IMR-90 (cell line): Measurements from ENCODE around the gene ITPKC. TPM values are rescaled to one million over a fixed set of nuclear protein-coding genes. Genes with fewer than 3 reads are reported as not detected.

Source experiments
- ATAC-seq: fragments of 200-7000 bp; cut with Tn5 transposase; 2 replicates; pipeline ENCODE4 v1.9.1; 2020; ENCODE audit warnings: low read depth, mild to moderate bottlenecking, moderate library complexity
- BruUV-seq: library from RNA; stranded (reverse); fragments of 400-500 nt; replicated peaks from 2 replicates; lab custom pipeline; 2021; lab: Mats Ljungman, UMichigan
- CTCF ChIA-PET: fragments of 300-600 bp; formaldehyde crosslinking; extraction: SDS; loops from one replicate; lab custom pipeline; 2021; ENCODE audit warnings: antibody characterized with exemption; lab: Yijun Ruan, JAX
- POLR2A ChIA-PET: fragments of 300-600 bp; sonication (Branson Sonifier 250); formaldehyde crosslinking; loops from one replicate; lab custom pipeline; 2022; ENCODE audit warnings: antibody characterized with exemption; ENCODE audit not compliant: unreplicated experiment; lab: Charles Lee
- DNase-seq: peaks from one replicate; pipeline ENCODE4 v3.0.0; 2013
- H2AFZ ChIP-seq: replicated peaks from 2 replicates; pipeline ENCODE3; 2013; ENCODE audit warnings: low read length, mild to moderate bottlenecking; ENCODE audit not compliant: poor library complexity
- H2AK5ac ChIP-seq: 2 replicates; pipeline ENCODE4 v1.6.1; 2013; ENCODE audit warnings: low read depth, low read length, inconsistent platforms
- H2AK9ac ChIP-seq: replicated peaks from 2 replicates; pipeline ENCODE3; 2013; ENCODE audit warnings: mild to moderate bottlenecking, low read depth, low read length, moderate library complexity; ENCODE audit not compliant: poor library complexity
- H2BK120ac ChIP-seq: 2 replicates; pipeline ENCODE4 v1.6.1; 2013; ENCODE audit warnings: low read depth, low read length, inconsistent platforms
- H2BK15ac ChIP-seq: 3 replicates; pipeline ENCODE4 v1.6.1; 2013; ENCODE audit warnings: low read depth, low read length, inconsistent platforms
- H2BK20ac ChIP-seq: 2 replicates; pipeline ENCODE4 v1.6.1; 2013; ENCODE audit warnings: low read depth, mild to moderate bottlenecking, inconsistent platforms, low read length, moderate library complexity
- H2BK5ac ChIP-seq: 2 replicates; pipeline ENCODE4 v1.6.1; 2013; ENCODE audit warnings: mild to moderate bottlenecking, low read depth, low read length, inconsistent platforms; ENCODE audit not compliant: poor library complexity, severe bottlenecking
- H3K14ac ChIP-seq: replicated peaks from 2 replicates; pipeline ENCODE4 v1.6.1; 2013; ENCODE audit warnings: low read depth, low read length, inconsistent platforms
- H3K18ac ChIP-seq: 2 replicates; pipeline ENCODE4 v1.6.1; 2013; ENCODE audit warnings: low read depth, low read length, control low read depth
- H3K23ac ChIP-seq: 2 replicates; pipeline ENCODE4 v1.6.1; 2013; ENCODE audit warnings: low read depth, low read length, inconsistent platforms
- H3K27ac ChIP-seq: 2 replicates; pipeline ENCODE4 v1.5.1; 2013; ENCODE audit warnings: mild to moderate bottlenecking, control low read depth, low read length; ENCODE audit not compliant: insufficient read depth
- H3K27me3 ChIP-seq: 2 replicates; pipeline ENCODE4 v1.6.1; 2013; ENCODE audit warnings: low read length; ENCODE audit not compliant: control insufficient read depth, insufficient read depth
- H3K36me3 ChIP-seq: 2 replicates; pipeline ENCODE4 v1.6.1; 2013; ENCODE audit warnings: low read length, mixed read lengths; ENCODE audit not compliant: control insufficient read depth, insufficient read depth
- H3K4ac ChIP-seq: 2 replicates; pipeline ENCODE4 v1.6.1; 2013; ENCODE audit warnings: low read depth, low read length, inconsistent platforms
- H3K4me1 ChIP-seq: 2 replicates; pipeline ENCODE4 v1.6.1; 2013; ENCODE audit warnings: low read length, mixed read lengths; ENCODE audit not compliant: control insufficient read depth, insufficient read depth
- H3K4me2 ChIP-seq: 2 replicates; pipeline ENCODE4 v1.6.1; 2013; ENCODE audit warnings: low read depth, mild to moderate bottlenecking, control low read depth, low read length, moderate library complexity
- H3K4me3 ChIP-seq: 2 replicates; pipeline ENCODE4 v1.5.1; 2013; ENCODE audit warnings: low read depth, mild to moderate bottlenecking, control low read depth, low read length, moderate library complexity; ENCODE audit not compliant: insufficient read depth
- H3K56ac ChIP-seq: 2 replicates; pipeline ENCODE4 v1.6.1; 2013; ENCODE audit warnings: low read length, inconsistent platforms; ENCODE audit not compliant: insufficient read depth; ENCODE audit errors: extremely low read depth
- H3K79me1 ChIP-seq, 2 experiments: 2 replicates each; pipeline ENCODE4 v1.6.1; 2013; ENCODE audit warnings: low read length in 2 of 2, inconsistent platforms in 1 of 2, low read depth in 1 of 2
- H3K9ac ChIP-seq: 2 replicates; pipeline ENCODE4 v1.6.1; 2013; ENCODE audit warnings: low read depth, low read length, control low read depth
- H3K9me1 ChIP-seq: 2 replicates; pipeline ENCODE4 v1.6.1; 2013; ENCODE audit warnings: low read length, inconsistent platforms; ENCODE audit not compliant: insufficient read depth
- H3K9me3 ChIP-seq: 2 replicates; pipeline ENCODE4 v1.6.1; 2013; ENCODE audit warnings: low read length; ENCODE audit not compliant: control insufficient read depth, insufficient read depth
- H4K20me1 ChIP-seq: 2 replicates; pipeline ENCODE4 v1.6.1; 2013; ENCODE audit warnings: low read length, inconsistent platforms; ENCODE audit not compliant: insufficient read depth
- H4K5ac ChIP-seq: 2 replicates; pipeline ENCODE4 v1.6.1; 2013; ENCODE audit warnings: mild to moderate bottlenecking, low read depth, low read length, control low read depth
- H4K8ac ChIP-seq, 2 experiments: 2 replicates each; pipeline ENCODE4 v1.6.1; 2013; ENCODE audit warnings: low read depth in 2 of 2, low read length in 2 of 2, control low read depth in 1 of 2, inconsistent platforms in 1 of 2
- H4K91ac ChIP-seq: 2 replicates; pipeline ENCODE4 v1.6.1; 2013; ENCODE audit warnings: low read depth, low read length, inconsistent platforms; ENCODE audit not compliant: insufficient read depth
- MXI1 ChIP-seq: IDR thresholded peaks from 2 replicates; pipeline ENCODE4 v1.6.1; 2012; ENCODE audit warnings: low read depth, mild to moderate bottlenecking, low read length, moderate library complexity, borderline replicate concordance
- RFX5 ChIP-seq: IDR thresholded peaks from 2 replicates; pipeline ENCODE4 v1.8.0; 2012; ENCODE audit warnings: low read depth, mild to moderate bottlenecking, low read length, moderate library complexity
- WGBS, 2 experiments: methylation state at CpG; one replicate each; pipeline versions ENCODE4 v1.1.5 to v1.1.7; 2013; ENCODE audit warnings: missing lambda C conversion rate in 2 of 2; ENCODE audit not compliant: insufficient read length in 1 of 2; ENCODE audit errors: extremely low coverage in 2 of 2; 5-methylcytosine and 5-hydroxymethylcytosine counted together
- dilution Hi-C: fragments of 300-500 bp; cut with HindIII; formaldehyde crosslinking; loops from one replicate; pipeline ENCODE4 v1.14.3; 2018; ENCODE audit warnings: low sequenced_read_pairs; ENCODE audit not compliant: unreplicated experiment
- in situ Hi-C: fragments of 300-500 bp; cut with MboI; formaldehyde crosslinking; loops from 3 replicates; pipeline ENCODE4 v1.14.3; 2019; ENCODE audit warnings: low sequenced_read_pairs, inconsistent platforms, mixed read lengths
- intact Hi-C: fragments of 100-400 bp; cut with micrococcal nuclease; formaldehyde crosslinking; loops from 2 replicates; pipeline ENCODE4 v1.10.0; 2022
- polyA plus RNA-seq, 3 experiments: library from polyadenylated mRNA; depleted of rRNA; stranded (reverse); fragments of >200 nt; gene quantifications; 2 replicates each; pipeline ENCODE4 v1.2.3, GENCODE V29; 2012; ENCODE audit warnings: low replicate concordance in 1 of 3
- total RNA-seq: library from RNA; depleted of rRNA; stranded (reverse); fragments of >200 nt; gene quantifications from 2 replicates; pipeline ENCODE4 v1.2.3, GENCODE V29; 2012

The ITPKC gene
- total and polyA plus RNA-seq, 2 of the 4 experiments (the other 2 are of a cell fraction): 7.7 to 9.4 TPM

- H3K23ac ChIP-seq: peak overlapping the region; percentile 31
- dilution Hi-C loops: no loop called here
- peak overlapping the region; percentile 98 for H2AFZ ChIP-seq
- peak overlapping the region; percentile 74 for H3K4me3 ChIP-seq
- H4K20me1 ChIP-seq: peaks cover 9% of the 10 kb centered on the region; the same call in 1 of the 2 replicates
- no peak overlapping the region for H2BK15ac ChIP-seq
- 8% methylated on average over 6 of the region's 7 CpGs; no CpG with 5 or more reads in 1 of the 2 experiments for WGBS, 2 experiments
- H3K56ac ChIP-seq: no peak overlapping the region
- H2BK5ac ChIP-seq: no peak overlapping the region
- no peak overlapping the region for H2BK120ac ChIP-seq
- no peak overlapping the region for H4K5ac ChIP-seq
- H3K9me1 ChIP-seq: peaks cover 10% of the 10 kb centered on the region
- no peak overlapping the region for H4K91ac ChIP-seq
- TF ChIP-seq RFX5 (0 out of 2 replicates have a peak, but pooled peaks have one; percentile 1), MXI1 (no peak)
- no peak overlapping the region for H3K18ac ChIP-seq
- peak overlapping the region; percentile 17 to 59; a peak in 3 of 4 replicates for H4K8ac ChIP-seq
- no peak overlapping the region for H2BK20ac ChIP-seq
- no peaks in the 10 kb centered on the region; the same call in 1 of the 2 replicates for H3K36me3 ChIP-seq
- DNase-seq (peak; percentile 29), ATAC-seq (no peak)
- peak overlapping the region; percentile 47 for H3K9ac ChIP-seq
- intact Hi-C loops: loop anchor here (2.0 kb wide), 1 partner anchor 28 kb away; the partner anchor contains the start of genes ACTMAP and SNRPA
- in situ Hi-C loops: no loop called here
- H2AK5ac ChIP-seq: peak overlapping the region; percentile 77; the same call in 1 of the 2 replicates
- peak overlapping the region; percentile 42 for H3K14ac ChIP-seq
- ChIA-PET POLR2A (no interaction called here), CTCF (interaction anchor here (0.5 to 2.0 kb wide), 6 partner anchors 12 to 485 kb away, joined by 3 to 6 read pairs (median 3); partner anchors contain the start of genes EGLN2 and HNRNPUL1)
- peak overlapping the region; percentile 17; the same call in 1 of the 2 replicates for H3K4ac ChIP-seq
- H3K9me3 ChIP-seq: no peaks in the 10 kb centered on the region
- H3K27ac ChIP-seq: peak overlapping the region; percentile 8; the same call in 1 of the 2 replicates
- no peaks in the 10 kb centered on the region for H3K27me3 ChIP-seq
- BruUV-seq: no TSS peak
- H3K4me1 ChIP-seq: peaks cover 6% of the 10 kb centered on the region
- peak overlapping the region; percentile 86 for H3K4me2 ChIP-seq
- peak overlapping the region; percentile 73 for H2AK9ac ChIP-seq
- peaks cover 8 to 18% of the 10 kb centered on the region in 2 experiments; a peak in 3 of 4 replicates for H3K79me1 ChIP-seq
These were observed 61.9 kb downstream of the ITPKC start for GRCh38 chr19:40778706-40779284.
